Neutrophil (primary cell): ENCODE results near the gene EGLN1.

ENCODE experiments used
- H3K27ac ChIP-seq: fragments of 200-600 bp; sonication (generic); 2 replicates; pipeline ENCODE4 v1.5.1; 2016; ENCODE audit warnings: mild to moderate bottlenecking, moderate library complexity
- H3K27me3 ChIP-seq: fragments of 200-600 bp; sonication (generic); 2 replicates; pipeline ENCODE4 v1.6.0; 2016; ENCODE audit warnings: mild to moderate bottlenecking
- H3K36me3 ChIP-seq: fragments of 200-600 bp; sonication (generic); 2 replicates; pipeline ENCODE4 v1.5.1; 2017
- H3K4me1 ChIP-seq, 2 experiments: fragments of 200-600 bp in 1 of 2; sonication (generic) in 1 of 2; 1 replicate in 1 of 2; 2 replicates in 1 of 2; pipeline versions ENCODE4 v1.5.1 to v1.6.1; 2013 to 2016; ENCODE audit warnings: low read depth in 1 of 2, low read length in 1 of 2, mild to moderate bottlenecking in 1 of 2, moderate library complexity in 1 of 2; ENCODE audit not compliant: control insufficient read depth in 1 of 2, insufficient read depth in 1 of 2
- H3K4me3 ChIP-seq, 2 experiments: fragments of 200-600 bp in 1 of 2; sonication (generic) in 1 of 2; 1 replicate in 1 of 2; 2 replicates in 1 of 2; pipeline ENCODE4 v1.5.1; 2013 to 2016; ENCODE audit warnings: low read depth in 1 of 2, low read length in 1 of 2, mild to moderate bottlenecking in 1 of 2, moderate library complexity in 1 of 2
- H3K9me3 ChIP-seq: fragments of 200-600 bp; sonication (generic); 2 replicates; pipeline ENCODE4 v1.5.1; 2016
- CTCF ChIP-seq: fragments of 200-600 bp; sonication (generic); IDR thresholded peaks from 2 replicates; pipeline ENCODE4 v1.5.1; 2016; ENCODE audit warnings: antibody characterized with exemption

The EGLN1 gene

GRCh38 chr1:231411036-231411531 lies 11.0 kb downstream of the EGLN1 start:
- peaks cover 37% of the 10 kb centered on the region for H3K36me3 ChIP-seq

GRCh38 chr1:231410036-231410612 lies 12.0 kb downstream of the EGLN1 start:
- H3K4me1 ChIP-seq, result peaks cover 58 to 82% of the 10 kb centered on the region in 2 experiments
- no peak for TF ChIP-seq CTCF
- no peaks in the 10 kb centered on the region for H3K27me3 ChIP-seq
- peaks cover 37% of the 10 kb centered on the region for H3K36me3 ChIP-seq
- H3K4me3 ChIP-seq, result no peak overlapping the region
- no peaks in the 10 kb centered on the region for H3K9me3 ChIP-seq
- peak overlapping the region; percentile 38 for H3K27ac ChIP-seq

More at GRCh38 chr1:231411036-231411531, 11.0 kb downstream of the EGLN1 start:
- no peak overlapping the region for H3K4me3 ChIP-seq
- no peak for TF ChIP-seq CTCF
- no peaks in the 10 kb centered on the region for H3K27me3 ChIP-seq
- peaks cover 62 to 77% of the 10 kb centered on the region in 2 experiments for H3K4me1 ChIP-seq
- peak overlapping the region; percentile 10 for H3K27ac ChIP-seq
- no peaks in the 10 kb centered on the region for H3K9me3 ChIP-seq

- no peaks in the 10 kb centered on the region for H3K9me3 ChIP-seq
- peak overlapping the region; percentile 35 for H3K27ac ChIP-seq
- H3K4me3 ChIP-seq, result no peak overlapping the region
- no peak for TF ChIP-seq CTCF
- no peaks in the 10 kb centered on the region for H3K27me3 ChIP-seq
- peaks cover 37% of the 10 kb centered on the region for H3K36me3 ChIP-seq
- peaks cover 43 to 73% of the 10 kb centered on the region in 2 experiments for H3K4me1 ChIP-seq
Measured at GRCh38 chr1:231408528-231409094, 13.5 kb downstream of the EGLN1 start.

GRCh38 chr1:231407547-231408396 lies 14.3 kb downstream of the EGLN1 start:
- peaks cover 37 to 64% of the 10 kb centered on the region in 2 experiments for H3K4me1 ChIP-seq
- H3K27ac ChIP-seq, result peak overlapping the region; percentile 14
- no peaks in the 10 kb centered on the region for H3K27me3 ChIP-seq
- no peaks in the 10 kb centered on the region for H3K9me3 ChIP-seq
- TF ChIP-seq CTCF, result no peak
- H3K36me3 ChIP-seq, result peaks cover 30% of the 10 kb centered on the region
- H3K4me3 ChIP-seq, result no peak overlapping the region

GRCh38 chr1:231407049-231407448 lies 15.0 kb downstream of the EGLN1 start:
- H3K4me3 ChIP-seq, result no peak overlapping the region
- H3K4me1 ChIP-seq, result peaks cover 29 to 57% of the 10 kb centered on the region in 2 experiments
- H3K9me3 ChIP-seq, result no peaks in the 10 kb centered on the region
- peaks cover 30% of the 10 kb centered on the region for H3K36me3 ChIP-seq
- H3K27ac ChIP-seq, result no peak overlapping the region
- no peaks in the 10 kb centered on the region for H3K27me3 ChIP-seq
- TF ChIP-seq CTCF, result no peak
